ENCODE results near the gene PTPN2. TPM values are rescaled to one million over a fixed set of nuclear protein-coding genes. Genes with fewer than 3 reads are reported as not detected.
"Not testable (repeated sequence)": the region's sequence is repeated elsewhere in the genome, so short reads cannot be mapped to it uniquely, and the experiment has no call there.

PTPN2 gene
- total and polyA plus RNA-seq, 4 donors, result 26.6 to 52.9 (median 37.4) TPM

GRCh38 chr18:12884406-12885323 lies 628 bp upstream of the PTPN2 start:
- WGBS, 2 donors, result 9 to 10% methylated on average over 30 to 35 of the region's 35 CpGs
- intact Hi-C loops (cut with DNase I), result loop anchor here (10.0 kb wide), 2 partner anchors 50 to 60 kb away; no protein-coding TSS in a partner anchor
- peak in 1 of 2 donors; percentile 85 for DNase-seq

GRCh38 chr18:12883372-12883683 lies 709 bp downstream of the PTPN2 start:
- H3K4me1 ChIP-seq (ENCODE audit: control insufficient read depth in 1 of 2, insufficient read depth in 2 of 2, low read length in 2 of 2), result peaks cover 0 to 2% of the 10 kb centered on the region in 2 donors
- peak overlapping the region; percentile 85 to 100 for H3K27ac ChIP-seq (ENCODE audit: low read depth in 1 of 2, low read length in 2 of 2)
- peak overlapping the region; percentile 68 to 98 for H3K4me3 ChIP-seq (ENCODE audit: low read length in 2 of 2)
- no peaks in the 10 kb centered on the region for H3K9me3 ChIP-seq (ENCODE audit: control insufficient read depth, low read length)
- ATAC-seq (ENCODE audit: low FRiP score) (peak; percentile 78), DNase-seq (no peak)
- WGBS, 2 donors, result 0 to 1% methylated on average over 38 of the region's 38 CpGs
- H3K27me3 ChIP-seq (ENCODE audit: control insufficient read depth in 1 of 2, insufficient read depth in 2 of 2, low read length in 1 of 2), result no peaks in the 10 kb centered on the region
- no peaks in the 10 kb centered on the region for H3K36me3 ChIP-seq (ENCODE audit: control insufficient read depth in 1 of 2, insufficient read depth in 2 of 2, low read length in 1 of 2)
- intact Hi-C loops (cut with DNase I), result loop anchor here (10.0 kb wide), 2 partner anchors 49 to 59 kb away; no protein-coding TSS in a partner anchor

More at GRCh38 chr18:12884406-12885323, 628 bp upstream of the PTPN2 start:
- Histone ChIP-seq H3K4me1 (ENCODE audit: control insufficient read depth in 1 of 2, insufficient read depth in 2 of 2, low read length in 2 of 2) (peaks cover 0 to under 1% of the 10 kb centered on the region in 2 donors), H3K27ac (ENCODE audit: low read depth in 1 of 2, low read length in 2 of 2) (peak overlapping the region; percentile 63 to 97), H3K4me3 (ENCODE audit: low read length in 2 of 2) (peak overlapping the region; percentile 68 to 90), H3K36me3 (ENCODE audit: control insufficient read depth in 1 of 2, insufficient read depth in 2 of 2, low read length in 1 of 2) (no peaks in the 10 kb centered on the region), H3K9me3 (ENCODE audit: control insufficient read depth, low read length) (no peaks in the 10 kb centered on the region), H3K27me3 (ENCODE audit: control insufficient read depth in 1 of 2, insufficient read depth in 2 of 2, low read length in 1 of 2) (no peaks in the 10 kb centered on the region)
- ATAC-seq (ENCODE audit: low FRiP score), result no peak

GRCh38 chr18:12882453-12883371 lies 1.3 kb downstream of the PTPN2 start:
- DNase-seq, result no peak
- intact Hi-C loops (cut with DNase I), result loop anchor here (10.0 kb wide), 2 partner anchors 48 to 58 kb away; no protein-coding TSS in a partner anchor
- H3K9me3 ChIP-seq (ENCODE audit: control insufficient read depth, low read length), result no peaks in the 10 kb centered on the region
- peak overlapping the region; percentile 68 to 98 for H3K4me3 ChIP-seq (ENCODE audit: low read length in 2 of 2)
- H3K36me3 ChIP-seq (ENCODE audit: control insufficient read depth in 1 of 2, insufficient read depth in 2 of 2, low read length in 1 of 2), result no peaks in the 10 kb centered on the region
- H3K27me3 ChIP-seq (ENCODE audit: control insufficient read depth in 1 of 2, insufficient read depth in 2 of 2, low read length in 1 of 2), result no peaks in the 10 kb centered on the region
- peak overlapping the region; percentile 85 to 100 for H3K27ac ChIP-seq (ENCODE audit: low read depth in 1 of 2, low read length in 2 of 2)
- H3K4me1 ChIP-seq (ENCODE audit: control insufficient read depth in 1 of 2, insufficient read depth in 2 of 2, low read length in 2 of 2), result peaks cover 0 to 2% of the 10 kb centered on the region in 2 donors
- WGBS, 2 donors, result 8% methylated on average over 22 of the region's 22 CpGs
- ATAC-seq (ENCODE audit: low FRiP score), result no peak

DNA sequence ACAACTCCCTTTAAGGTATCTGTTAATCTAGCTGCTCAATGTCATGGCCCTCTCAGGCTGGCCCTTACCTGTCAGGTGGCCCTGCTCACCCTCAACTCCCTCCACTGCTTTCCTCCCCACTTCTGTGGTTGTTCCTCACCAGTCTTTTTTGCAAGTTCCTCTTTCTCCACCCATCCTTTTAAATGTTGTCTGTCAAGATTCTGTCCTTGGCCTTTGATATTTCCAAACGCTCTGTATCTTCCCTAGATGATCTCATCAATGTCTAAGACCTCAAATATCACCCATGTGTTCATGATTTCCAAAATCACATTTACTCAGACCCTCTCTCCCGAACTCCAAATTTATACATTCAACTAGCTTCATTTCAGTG lies 3.5 kb downstream of the PTPN2 start:
- peaks cover 0 to 2% of the 10 kb centered on the region in 2 donors for H3K4me1 ChIP-seq (ENCODE audit: control insufficient read depth in 1 of 2, insufficient read depth in 2 of 2, low read length in 2 of 2)
- H3K27me3 ChIP-seq (ENCODE audit: control insufficient read depth in 1 of 2, insufficient read depth in 2 of 2, low read length in 1 of 2), result no peaks in the 10 kb centered on the region
- intact Hi-C loops (cut with DNase I), result loop anchor here (10.0 kb wide), 2 partner anchors 46 to 56 kb away; no protein-coding TSS in a partner anchor
- H3K27ac ChIP-seq (ENCODE audit: low read depth in 1 of 2, low read length in 2 of 2), result no peak overlapping the region
- H3K36me3 ChIP-seq (ENCODE audit: control insufficient read depth in 1 of 2, insufficient read depth in 2 of 2, low read length in 1 of 2), result no peaks in the 10 kb centered on the region
- H3K4me3 ChIP-seq (ENCODE audit: low read length in 2 of 2), result no peak overlapping the region
- DNase-seq, result no peak
- no peaks in the 10 kb centered on the region for H3K9me3 ChIP-seq (ENCODE audit: control insufficient read depth, low read length)
- ATAC-seq (ENCODE audit: low FRiP score), result no peak
- WGBS, 2 donors, result 84 to 86% methylated on average over 2 of the region's 2 CpGs

DNA sequence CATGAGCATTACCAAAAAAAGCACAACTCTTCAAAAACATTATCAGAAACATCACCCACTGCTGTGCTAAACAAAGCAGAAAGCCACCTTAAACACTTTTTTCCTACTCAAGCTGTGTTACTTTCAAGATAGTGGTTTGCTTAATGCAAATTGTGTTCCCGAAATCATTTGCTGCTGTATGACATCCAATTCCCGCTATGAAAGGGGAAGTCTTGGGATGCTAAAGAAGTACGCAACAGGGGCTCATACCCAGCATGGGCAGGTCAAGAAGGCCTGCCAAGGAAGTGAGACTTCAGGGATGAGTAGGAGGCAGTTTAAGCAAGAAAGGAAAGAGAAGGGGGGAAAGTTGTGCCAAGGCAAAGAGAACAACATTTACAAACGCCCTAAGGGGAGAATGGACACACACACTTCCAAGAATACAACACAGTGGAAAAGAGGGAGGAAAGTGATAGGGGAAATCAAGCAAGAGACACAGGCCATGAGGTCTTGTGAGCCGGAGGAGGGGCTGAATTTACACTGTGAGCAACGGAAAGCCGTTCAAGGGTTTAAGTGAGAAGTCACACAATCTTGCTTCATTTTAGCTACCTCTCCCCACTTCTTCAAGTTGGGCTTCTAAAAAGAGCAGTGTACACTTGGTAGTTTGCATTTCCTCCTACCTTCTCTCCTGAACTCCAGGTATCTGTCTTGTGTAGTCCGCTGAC lies 4.0 kb downstream of the PTPN2 start:
- Histone ChIP-seq H3K4me1 (ENCODE audit: control insufficient read depth in 1 of 2, insufficient read depth in 2 of 2, low read length in 2 of 2) (peaks cover 0 to 2% of the 10 kb centered on the region in 2 donors), H3K9me3 (ENCODE audit: control insufficient read depth, low read length) (no peaks in the 10 kb centered on the region), H3K4me3 (ENCODE audit: low read length in 2 of 2) (no peak overlapping the region), H3K27ac (ENCODE audit: low read depth in 1 of 2, low read length in 2 of 2) (no peak overlapping the region), H3K36me3 (ENCODE audit: control insufficient read depth in 1 of 2, insufficient read depth in 2 of 2, low read length in 1 of 2) (no peaks in the 10 kb centered on the region), H3K27me3 (ENCODE audit: control insufficient read depth in 1 of 2, insufficient read depth in 2 of 2, low read length in 1 of 2) (no peaks in the 10 kb centered on the region)
- ATAC-seq (ENCODE audit: low FRiP score) (no peak), DNase-seq (no peak)
- intact Hi-C loops (cut with DNase I), result loop anchor here (10.0 kb wide), 2 partner anchors 45 to 55 kb away; no protein-coding TSS in a partner anchor
- 62 to 73% methylated on average over 8 of the region's 8 CpGs for WGBS, 2 donors

DNA sequence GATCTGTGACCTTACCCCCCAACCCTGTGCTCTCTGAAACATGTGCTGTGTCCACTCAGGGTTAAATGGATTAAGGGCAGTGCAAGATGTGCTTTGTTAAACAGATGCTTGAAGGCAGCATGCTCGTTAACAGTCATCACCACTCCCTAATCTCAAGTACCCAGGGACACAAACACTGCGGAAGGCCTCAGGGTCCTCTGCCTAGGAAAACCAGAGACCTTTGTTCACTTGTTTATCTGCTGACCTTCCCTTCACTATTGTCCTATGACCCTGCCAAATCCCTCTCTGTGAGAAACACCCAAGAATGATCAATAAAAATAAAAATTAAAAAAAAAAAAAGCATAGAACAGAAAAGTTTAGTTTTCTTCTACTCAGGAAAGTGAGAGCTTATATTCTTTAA lies 9.0 kb downstream of the PTPN2 start:
- intact Hi-C loops (cut with DNase I); H3K4me3 ChIP-seq (ENCODE audit: low read length in 2 of 2); DNase-seq; H3K36me3 ChIP-seq (ENCODE audit: control insufficient read depth in 1 of 2, insufficient read depth in 2 of 2, low read length in 1 of 2); H3K4me1 ChIP-seq (ENCODE audit: control insufficient read depth in 1 of 2, insufficient read depth in 2 of 2, low read length in 2 of 2); H3K27ac ChIP-seq (ENCODE audit: low read depth in 1 of 2, low read length in 2 of 2); H3K27me3 ChIP-seq (ENCODE audit: control insufficient read depth in 1 of 2, insufficient read depth in 2 of 2, low read length in 1 of 2); H3K9me3 ChIP-seq (ENCODE audit: control insufficient read depth, low read length); ATAC-seq (ENCODE audit: low FRiP score): not testable (repeated sequence)
- 86% methylated on average over 2 of the region's 2 CpGs; no CpG with 5 or more reads in 1 of the 2 donors for WGBS, 2 donors

DNA sequence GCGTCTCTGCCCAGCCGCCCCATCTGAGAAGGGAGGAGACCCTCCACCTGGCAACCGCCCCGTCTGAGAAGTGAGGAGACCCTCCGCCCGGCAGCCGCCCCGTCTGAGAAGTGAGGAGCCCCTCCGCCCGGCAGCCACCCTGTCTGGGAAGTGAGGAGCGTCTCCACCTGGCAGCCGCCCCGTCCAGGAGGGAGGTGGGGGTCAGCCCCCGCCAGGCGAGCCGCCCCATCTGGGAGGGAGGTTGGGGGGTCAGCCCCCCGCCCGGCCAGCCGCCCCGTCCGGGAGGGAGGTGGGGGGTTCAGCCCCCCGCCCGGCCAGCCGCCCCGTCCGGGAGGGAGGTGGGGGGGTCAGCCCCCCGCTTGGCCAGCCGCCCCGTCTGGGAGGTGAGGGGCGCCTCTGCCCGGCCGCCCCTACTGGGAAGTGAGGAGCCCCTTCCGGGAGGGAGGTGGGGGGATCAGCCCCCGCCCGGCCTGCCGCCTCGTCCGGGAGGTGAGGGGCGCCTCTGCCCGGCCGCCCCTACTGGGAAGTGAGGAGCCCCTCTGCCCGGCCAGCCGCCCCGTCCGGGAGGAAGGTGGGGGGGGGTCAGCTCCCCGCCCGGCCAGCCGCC lies 10.0 kb downstream of the PTPN2 start:
- H3K4me1 ChIP-seq (ENCODE audit: control insufficient read depth in 1 of 2, insufficient read depth in 2 of 2, low read length in 2 of 2); H3K36me3 ChIP-seq (ENCODE audit: control insufficient read depth in 1 of 2, insufficient read depth in 2 of 2, low read length in 1 of 2); intact Hi-C loops (cut with DNase I); DNase-seq; H3K27ac ChIP-seq (ENCODE audit: low read depth in 1 of 2, low read length in 2 of 2); H3K9me3 ChIP-seq (ENCODE audit: control insufficient read depth, low read length); H3K27me3 ChIP-seq (ENCODE audit: control insufficient read depth in 1 of 2, insufficient read depth in 2 of 2, low read length in 1 of 2); ATAC-seq (ENCODE audit: low FRiP score); H3K4me3 ChIP-seq (ENCODE audit: low read length in 2 of 2): not testable (repeated sequence)
- WGBS, 2 donors, result 94 to 100% methylated on average over 7 to 47 of the region's 48 CpGs

- intact Hi-C loops (cut with DNase I), result no loop called here
- no peaks in the 10 kb centered on the region for H3K36me3 ChIP-seq (ENCODE audit: control insufficient read depth in 1 of 2, insufficient read depth in 2 of 2, low read length in 1 of 2)
- no peaks in the 10 kb centered on the region for H3K9me3 ChIP-seq (ENCODE audit: control insufficient read depth, low read length)
- H3K4me3 ChIP-seq (ENCODE audit: low read length in 2 of 2), result no peak overlapping the region
- no peak overlapping the region for H3K27ac ChIP-seq (ENCODE audit: low read depth in 1 of 2, low read length in 2 of 2)
- ATAC-seq (ENCODE audit: low FRiP score) (no peak), DNase-seq (no peak)
- no peaks in the 10 kb centered on the region for H3K27me3 ChIP-seq (ENCODE audit: control insufficient read depth in 1 of 2, insufficient read depth in 2 of 2, low read length in 1 of 2)
- no peaks in the 10 kb centered on the region for H3K4me1 ChIP-seq (ENCODE audit: control insufficient read depth in 1 of 2, insufficient read depth in 2 of 2, low read length in 2 of 2)
- 83 to 85% methylated on average over 5 of the region's 5 CpGs for WGBS, 2 donors
Observed at GRCh38 chr18:12872408-12872807, 11.6 kb downstream of the PTPN2 start.

Measured in aorta (tissue), 5 donors.